NOMO-1 treated with DMSO at 0.1 percent for 48 hours (cell line): Measurements from ENCODE around the gene ITCH.

Experiments
- DNase-seq: peaks from one replicate; lab custom pipeline; 2025; ENCODE audit not compliant: unreplicated experiment; lab: John Stamatoyannopoulos, UW

Gene ITCH

GRCh38 chr20:34544109-34544796, 181.2 kb downstream of the ITCH start:
- no peak for DNase-seq

- DNase-seq = no peak
These were observed 183.7 kb downstream of the ITCH start for GRCh38 chr20:34546751-34547181.

GRCh38 chr20:34547844-34548613, 185.0 kb downstream of the ITCH start:
- no peak for DNase-seq

GRCh38 chr20:34549291-34549928, 186.3 kb downstream of the ITCH start:
- DNase-seq = peak; percentile 3

GRCh38 chr20:34549929-34550305, 186.8 kb downstream of the ITCH start:
- DNase-seq = no peak

GRCh38 chr20:34552569-34552968, 189.5 kb downstream of the ITCH start:
- DNase-seq = no peak

GRCh38 chr20:34553366-34553867, 190.3 kb downstream of the ITCH start:
- no peak for DNase-seq

GRCh38 chr20:34557936-34558319, 194.9 kb downstream of the ITCH start:
- no peak for DNase-seq

- DNase-seq = no peak
These were observed 195.5 kb downstream of the ITCH start, which contains the start of gene MAP1LC3A for GRCh38 chr20:34558320-34559218. TSS of gene MAP1LC3A (plus strand) at chr20:34558718. CDS start at chr20:34558869, 151 bp downstream.

- no peak for DNase-seq
These were observed 196.5 kb downstream of the ITCH start for GRCh38 chr20:34559311-34560140.

- no peak for DNase-seq
These were observed 197.1 kb downstream of the ITCH start for GRCh38 chr20:34560141-34560523.

- no peak for DNase-seq
These were observed 197.5 kb downstream of the ITCH start for GRCh38 chr20:34560614-34561013.
